H1 (cell line): ENCODE measurements around the gene TMEM9B. TPM values are rescaled to one million over a fixed set of nuclear protein-coding genes. Genes with fewer than 3 reads are reported as not detected.

ENCODE experiments used
- CTCF ChIA-PET: fragments of 300-600 bp; sonication (Branson Sonifier 250); formaldehyde crosslinking; loops from one replicate; lab custom pipeline; 2021; ENCODE audit not compliant: partially characterized antibody; lab: Charles Lee
- POLR2A ChIA-PET: fragments of 300-600 bp; sonication (Branson Sonifier 250); formaldehyde crosslinking; loops from one replicate; lab custom pipeline; 2021; ENCODE audit warnings: inconsistent platforms; ENCODE audit not compliant: partially characterized antibody; lab: Charles Lee
- DNase-seq, 2 experiments: peaks; one replicate each; pipeline versions ENCODE4 v3.0.0 to v3.0.0-alpha.2; 2010 to 2022; ENCODE audit warnings: low spot score in 2 of 2, low read depth in 1 of 2, mixed read lengths in 1 of 2
- FAIRE-seq: peaks from 2 replicates; lab custom pipeline; 2011; peaks lifted over from hg19 to GRCh38; lab: Jason Lieb, UNC
- H2AFZ ChIP-seq: 2 replicates; pipeline ENCODE4 v1.8.1; 2012; ENCODE audit warnings: low read length, inconsistent platforms
- H2AK5ac ChIP-seq: 2 replicates; pipeline ENCODE4 v1.6.1; 2013; ENCODE audit warnings: low read depth, low read length
- H2BK120ac ChIP-seq: replicated peaks from 2 replicates; pipeline ENCODE3; 2013; ENCODE audit warnings: low read depth, low read length, inconsistent platforms
- H2BK12ac ChIP-seq: 2 replicates; pipeline ENCODE4 v1.6.1; 2013; ENCODE audit warnings: low read depth, low read length
- H2BK15ac ChIP-seq: 2 replicates; pipeline ENCODE4 v1.6.1; 2013; ENCODE audit warnings: low read length
- H2BK20ac ChIP-seq: 2 replicates; pipeline ENCODE4 v1.6.1; 2013; ENCODE audit warnings: low read length
- H2BK5ac ChIP-seq: 2 replicates; pipeline ENCODE4 v1.6.1; 2013; ENCODE audit warnings: low read depth, low read length
- H3K14ac ChIP-seq: 2 replicates; pipeline ENCODE4 v1.6.1; 2013; ENCODE audit warnings: inconsistent platforms; ENCODE audit not compliant: insufficient read length
- H3K18ac ChIP-seq: 2 replicates; pipeline ENCODE4 v1.6.1; 2013; ENCODE audit warnings: low read length; ENCODE audit errors: extremely low read depth
- H3K23ac ChIP-seq: 2 replicates; pipeline ENCODE4 v1.6.1; 2013; ENCODE audit warnings: inconsistent platforms; ENCODE audit not compliant: insufficient read length
- H3K23me2 ChIP-seq: 2 replicates; pipeline ENCODE4 v1.6.1; 2013; ENCODE audit warnings: low read depth, low read length
- H3K27ac ChIP-seq: 2 replicates; pipeline ENCODE4 v1.6.1; 2011; ENCODE audit warnings: low read depth, low read length, inconsistent platforms
- H3K27me3 ChIP-seq, 4 experiments: replicated peaks in 1 of 4; 1 replicate in 1 of 4; 2 replicates in 3 of 4; pipeline versions ENCODE4 v1.6.1 to v1.8.1; 2011 to 2013; ENCODE audit warnings: low read length in 3 of 4, mild to moderate bottlenecking in 3 of 4, inconsistent platforms in 2 of 4, mixed read lengths in 2 of 4, moderate library complexity in 1 of 4; ENCODE audit not compliant: control insufficient read depth in 3 of 4, insufficient read depth in 3 of 4; ENCODE audit errors: extremely low read depth in 1 of 4
- H3K36me3 ChIP-seq, 4 experiments: 2 replicates each; pipeline versions ENCODE4 v1.6.1 to v1.8.1; 2011 to 2013; ENCODE audit warnings: mild to moderate bottlenecking in 4 of 4, low read length in 3 of 4, moderate library complexity in 2 of 4, control low read depth in 1 of 4, inconsistent platforms in 1 of 4; ENCODE audit not compliant: insufficient read depth in 4 of 4, control insufficient read depth in 2 of 4
- H3K4ac ChIP-seq: replicated peaks from 2 replicates; pipeline ENCODE3; 2013; ENCODE audit warnings: low read length, low read depth, mixed read lengths, inconsistent platforms; ENCODE audit not compliant: insufficient read length
- H3K4me1 ChIP-seq, 4 experiments: replicated peaks in 1 of 4; 1 replicate in 1 of 4; 2 replicates in 3 of 4; pipeline versions ENCODE4 v1.6.1 to v1.8.1; 2011 to 2013; ENCODE audit warnings: low read length in 3 of 4, inconsistent platforms in 2 of 4, mixed read lengths in 1 of 4; ENCODE audit not compliant: insufficient read depth in 4 of 4, control insufficient read depth in 3 of 4
- H3K4me2 ChIP-seq, 2 experiments: 2 replicates each; pipeline versions ENCODE4 v1.6.1 to v1.8.1; 2011 to 2013; ENCODE audit warnings: low read depth in 2 of 2, low read length in 2 of 2, control low read depth in 1 of 2, inconsistent platforms in 1 of 2, mild to moderate bottlenecking in 1 of 2; ENCODE audit not compliant: insufficient read depth in 1 of 2
- H3K4me3 ChIP-seq, 4 experiments: fragments of 200-600, 300-600 bp in 1 of 4; sonication (generic), shearing (Covaris generic), sonication (Bioruptor Twin) in 1 of 4; 2 replicates each; pipeline versions ENCODE4 v1.5.1 to v1.8.1; 2011 to 2016; ENCODE audit warnings: low read length in 4 of 4, low read depth in 3 of 4, control low read depth in 2 of 4, inconsistent platforms in 2 of 4, mild to moderate bottlenecking in 2 of 4, mixed read lengths in 1 of 4, moderate library complexity in 1 of 4; ENCODE audit not compliant: insufficient read depth in 2 of 4; ENCODE audit errors: extremely low read depth in 1 of 4
- H3K56ac ChIP-seq: replicated peaks from 2 replicates; pipeline ENCODE3; 2013; ENCODE audit warnings: low read depth, mild to moderate bottlenecking, mixed read lengths, low read length, inconsistent platforms; ENCODE audit not compliant: insufficient read length
- H3K79me1 ChIP-seq: 2 replicates; pipeline ENCODE4 v1.6.1; 2013; ENCODE audit warnings: low read depth, low read length, control low read depth
- H3K79me2 ChIP-seq, 2 experiments: 2 replicates each; pipeline versions ENCODE4 v1.6.1 to v1.8.1; 2012 to 2013; ENCODE audit warnings: low read length in 2 of 2, mild to moderate bottlenecking in 2 of 2, inconsistent platforms in 1 of 2; ENCODE audit not compliant: insufficient read depth in 2 of 2, control insufficient read depth in 1 of 2
- H3K9ac ChIP-seq, 4 experiments: replicated peaks in 1 of 4; 1 replicate in 1 of 4; 2 replicates in 3 of 4; pipeline versions ENCODE4 v1.6.1 to v1.8.1; 2011 to 2013; ENCODE audit warnings: low read depth in 3 of 4, low read length in 3 of 4, control low read depth in 2 of 4, mild to moderate bottlenecking in 2 of 4, moderate library complexity in 2 of 4, inconsistent platforms in 1 of 4; ENCODE audit errors: extremely low read depth in 1 of 4
- H3K9me3 ChIP-seq, 2 experiments: 2 replicates each; pipeline versions ENCODE4 v1.6.1 to v1.8.1; 2012 to 2013; ENCODE audit warnings: mild to moderate bottlenecking in 2 of 2, moderate library complexity in 2 of 2, control low read depth in 1 of 2, inconsistent platforms in 1 of 2, low read depth in 1 of 2, low read length in 1 of 2, mixed read lengths in 1 of 2; ENCODE audit not compliant: insufficient read depth in 2 of 2
- H4K20me1 ChIP-seq, 2 experiments: replicated peaks in 1 of 2; 2 replicates each; pipeline versions ENCODE3 to v1.8.1; 2011 to 2013; ENCODE audit warnings: inconsistent platforms in 2 of 2, low read length in 2 of 2, mild to moderate bottlenecking in 1 of 2; ENCODE audit not compliant: insufficient read depth in 2 of 2, control insufficient read depth in 1 of 2
- H4K5ac ChIP-seq: 2 replicates; pipeline ENCODE4 v1.6.1; 2013; ENCODE audit warnings: low read length, low read depth, mixed read lengths, inconsistent platforms; ENCODE audit not compliant: insufficient read length
- H4K8ac ChIP-seq: 2 replicates; pipeline ENCODE4 v1.8.0; 2013; ENCODE audit warnings: mild to moderate bottlenecking, moderate library complexity, low read length, inconsistent platforms; ENCODE audit not compliant: insufficient read depth; ENCODE audit errors: extremely low read depth
- H4K91ac ChIP-seq: replicated peaks from 2 replicates; pipeline ENCODE3; 2013; ENCODE audit warnings: low read length, mixed read lengths, inconsistent platforms; ENCODE audit not compliant: insufficient read length
- ATF2 ChIP-seq: IDR thresholded peaks from 2 replicates; pipeline ENCODE4 v1.6.1; 2012; ENCODE audit warnings: low read length, inconsistent platforms
- CTBP2 ChIP-seq: IDR thresholded peaks from 2 replicates; pipeline ENCODE4 v1.7.0; 2011; ENCODE audit warnings: borderline replicate concordance, mild to moderate bottlenecking, moderate library complexity, mixed read lengths, low read length; ENCODE audit not compliant: insufficient read depth, insufficient read length
- FOSL1 ChIP-seq: IDR thresholded peaks from 2 replicates; pipeline ENCODE4 v1.6.1; 2011; ENCODE audit warnings: mild to moderate bottlenecking, low read depth, low read length, moderate library complexity; ENCODE audit not compliant: insufficient read depth
- GABPA ChIP-seq: IDR thresholded peaks from 2 replicates; pipeline ENCODE4 v1.6.1; 2011; ENCODE audit warnings: mild to moderate bottlenecking, low read length, moderate library complexity, borderline replicate concordance; ENCODE audit not compliant: insufficient read depth
- HDAC2 ChIP-seq, 2 experiments: fragments of 300-600 bp in 1 of 2; sonication (generic) in 1 of 2; IDR thresholded peaks; 2 replicates each; pipeline ENCODE4 v1.6.1; 2011 to 2012; ENCODE audit warnings: low read depth in 2 of 2, low read length in 2 of 2, mild to moderate bottlenecking in 2 of 2, moderate library complexity in 2 of 2, borderline replicate concordance in 1 of 2, inconsistent platforms in 1 of 2
- HDAC6 ChIP-seq: IDR thresholded peaks from one replicate; pipeline ENCODE4 v1.7.1; 2012; ENCODE audit warnings: low read depth, mild to moderate bottlenecking, inconsistent platforms, low read length, moderate library complexity
- RBBP5 ChIP-seq: IDR thresholded peaks from 2 replicates; pipeline ENCODE4 v1.7.1; 2012; ENCODE audit warnings: low read depth, mild to moderate bottlenecking, inconsistent platforms, low read length, moderate library complexity, borderline replicate concordance
- SIRT6 ChIP-seq: IDR thresholded peaks from one replicate; pipeline ENCODE4 v1.7.1; 2012; ENCODE audit warnings: low read length, inconsistent platforms
- SIX5 ChIP-seq: IDR thresholded peaks from 2 replicates; pipeline ENCODE4 v1.6.1; 2011; ENCODE audit warnings: mild to moderate bottlenecking, low read depth, low read length
- TAF1 ChIP-seq: IDR thresholded peaks from 2 replicates; pipeline ENCODE4 v1.6.1; 2011; ENCODE audit warnings: mild to moderate bottlenecking, low read depth, low read length
- TEAD4 ChIP-seq: IDR thresholded peaks from 2 replicates; pipeline ENCODE4 v1.6.1; 2012; ENCODE audit warnings: low read depth, low read length, inconsistent platforms, mixed read lengths
- YY1 ChIP-seq: IDR thresholded peaks from 2 replicates; pipeline ENCODE4 v1.6.1; 2011; ENCODE audit warnings: low read depth, mild to moderate bottlenecking, low read length
- WGBS, 2 experiments: shearing (Covaris generic) in 1 of 2; methylation state at CpG; one replicate each; pipeline versions ENCODE4 v1.1.6 to v1.1.7; 2013 to 2015; ENCODE audit warnings: low lambda C conversion rate in 2 of 2, mixed read lengths in 2 of 2, inconsistent platforms in 1 of 2, low coverage in 1 of 2, missing lambda C conversion rate in 1 of 2; ENCODE audit not compliant: insufficient replicate concordance in 2 of 2, insufficient coverage in 1 of 2, insufficient read length in 1 of 2; ENCODE audit errors: extremely low coverage in 1 of 2, missing lambda C conversion rate in 1 of 2; 5-methylcytosine and 5-hydroxymethylcytosine counted together
- polyA plus RNA-seq, 7 experiments: library from polyadenylated mRNA; depleted of rRNA in 3 of 7; stranded (reverse) in 5 of 7; unstranded in 2 of 7; fragments of >200 nt in 5 of 7; fragments of 200-250 nt in 2 of 7; gene quantifications; 1 replicate in 5 of 7; 2 replicates in 1 of 7; 4 replicates in 1 of 7; pipeline versions ENCODE4 v1.2.1 to v1.2.3, GENCODE V29; 2011 to 2013; ENCODE audit warnings: missing spikeins in 2 of 7, mixed read lengths in 2 of 7
- total RNA-seq: library from RNA; stranded (reverse); fragmentation: NEBNext Ultra II Directional; extraction: Animal tissue kit (Norgen Biotek cat#: 25700); gene quantifications from 2 replicates; pipeline ENCODE4 v1.2.1, GENCODE V29; 2021

Gene TMEM9B
- total and polyA plus RNA-seq, 2 of the 8 experiments (the other 6 are each of a cell fraction or from before 2014, with no cell fraction given), result 8.3 to 9.4 TPM

- no peak for FAIRE-seq
- H3K27me3 ChIP-seq, result peaks cover 20 to 54% (median 48%) of the 10 kb centered on the region in 4 experiments
- CTCF ChIA-PET, result interaction anchor here (2.1 kb wide), 1 partner anchor 93 kb away, joined by 7 read pairs; no protein-coding TSS in a partner anchor
- no peak for TF ChIP-seq FOSL1
- TF ChIP-seq SIX5, result no peak
- TF ChIP-seq HDAC6, result no peak
- no peak for TF ChIP-seq YY1
- no peak for TF ChIP-seq TEAD4
- TF ChIP-seq GABPA, result no peak
- TF ChIP-seq RBBP5, result no peak
- TF ChIP-seq TAF1, result no peak
- TF ChIP-seq ATF2, result no peak
- TF ChIP-seq CTBP2, result no peak
- TF ChIP-seq SIRT6, result no peak
- TF ChIP-seq HDAC2 (IDR thresholded peaks at IDR 0.05; ENCODE audit: borderline replicate concordance in 1 of 2, low read depth in 2 of 2, low read length in 2 of 2), result no peak
Measured at GRCh38 chr11:9001736-9002135, 37.5 kb upstream of the TMEM9B start.

More at GRCh38 chr11:9001736-9002135, 37.5 kb upstream of the TMEM9B start:
- no peak overlapping the region for H3K14ac ChIP-seq
- H3K56ac ChIP-seq, result no peak overlapping the region
- no peak overlapping the region for H2BK20ac ChIP-seq
- H3K79me1 ChIP-seq, result no peaks in the 10 kb centered on the region
- H3K36me3 ChIP-seq, result no peaks in the 10 kb centered on the region
- POLR2A ChIA-PET, result no interaction called here
- no peak overlapping the region for H4K8ac ChIP-seq
- no peak overlapping the region for H2BK120ac ChIP-seq
- H3K4ac ChIP-seq, result no peak overlapping the region
- no peaks in the 10 kb centered on the region for H3K9me3 ChIP-seq
- H4K5ac ChIP-seq, result no peak overlapping the region
- peaks cover 0 to 8% (median 6%) of the 10 kb centered on the region in 4 experiments; a peak in 6 of 7 replicates for H3K4me1 ChIP-seq
- H4K91ac ChIP-seq, result no peak overlapping the region
- H2BK5ac ChIP-seq, result no peak overlapping the region
- no peak overlapping the region for H2BK12ac ChIP-seq
- no peak overlapping the region for H2AK5ac ChIP-seq
- H2AFZ ChIP-seq, result no peak overlapping the region
- H4K20me1 ChIP-seq, result peaks cover 2% of the 10 kb centered on the region in 2 experiments
- no peak overlapping the region for H3K23ac ChIP-seq
- no peaks in the 10 kb centered on the region for H3K79me2 ChIP-seq
- H3K18ac ChIP-seq, result no peak overlapping the region
- DNase-seq, result no peak
- no peak overlapping the region for H3K9ac ChIP-seq
- H2BK15ac ChIP-seq, result no peak overlapping the region
- H3K23me2 ChIP-seq, result peaks cover 10% of the 10 kb centered on the region; the same call in 1 of the 2 replicates
- WGBS, 2 experiments, result 77% methylated on average over 6 of the region's 6 CpGs; no CpG with 5 or more reads in 1 of the 2 experiments
- no peak overlapping the region for H3K4me2 ChIP-seq
- H3K4me3 ChIP-seq, result no peak overlapping the region
- H3K27ac ChIP-seq, result no peak overlapping the region
